Subcutaneous adipose tissue (tissue), 4 donors: ENCODE data around the gene ANKRD13D. TPM values are rescaled to one million over a fixed set of nuclear protein-coding genes. Genes with fewer than 3 reads are reported as not detected.

ENCODE experiments used
- total RNA-seq, 4 donors: library from RNA; depleted of rRNA; stranded (reverse); fragments of >200 nt; gene quantifications; one replicate each; pipeline ENCODE4 v1.1.0, GENCODE V29; 2016
- TF ChIP-seq, protein P1 (sequence below): fragments of 450-650 bp; IDR thresholded peaks from one replicate; pipeline ENCODE4 v1.5.1; 2016; ENCODE audit warnings: low read depth, mild to moderate bottlenecking, control low read depth, antibody characterized with exemption, moderate library complexity

The ANKRD13D gene
- total RNA-seq, 4 donors from 2014 or later, result 12.4 to 43.7 (median 31.4) TPM

DNA sequence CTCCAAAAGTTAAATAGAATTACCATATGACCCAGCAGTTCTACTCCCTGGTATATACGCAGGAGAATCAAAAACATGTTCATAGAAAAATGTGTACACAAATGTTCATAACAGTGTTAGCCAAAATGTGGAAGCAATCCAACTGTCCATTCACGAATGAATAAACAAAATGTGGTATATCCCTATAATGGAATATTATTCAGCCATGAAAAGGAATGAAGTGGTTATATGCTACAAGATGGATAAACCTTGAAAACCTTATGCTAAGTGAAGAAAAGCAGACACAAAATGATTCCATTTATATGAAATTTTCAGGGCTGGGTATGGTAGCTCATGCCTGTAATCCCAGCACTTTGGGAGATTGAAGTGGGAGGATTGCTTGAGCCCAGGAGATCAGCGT lies 48.2 kb downstream of the ANKRD13D start:
- TF ChIP-seq, protein P1, sequence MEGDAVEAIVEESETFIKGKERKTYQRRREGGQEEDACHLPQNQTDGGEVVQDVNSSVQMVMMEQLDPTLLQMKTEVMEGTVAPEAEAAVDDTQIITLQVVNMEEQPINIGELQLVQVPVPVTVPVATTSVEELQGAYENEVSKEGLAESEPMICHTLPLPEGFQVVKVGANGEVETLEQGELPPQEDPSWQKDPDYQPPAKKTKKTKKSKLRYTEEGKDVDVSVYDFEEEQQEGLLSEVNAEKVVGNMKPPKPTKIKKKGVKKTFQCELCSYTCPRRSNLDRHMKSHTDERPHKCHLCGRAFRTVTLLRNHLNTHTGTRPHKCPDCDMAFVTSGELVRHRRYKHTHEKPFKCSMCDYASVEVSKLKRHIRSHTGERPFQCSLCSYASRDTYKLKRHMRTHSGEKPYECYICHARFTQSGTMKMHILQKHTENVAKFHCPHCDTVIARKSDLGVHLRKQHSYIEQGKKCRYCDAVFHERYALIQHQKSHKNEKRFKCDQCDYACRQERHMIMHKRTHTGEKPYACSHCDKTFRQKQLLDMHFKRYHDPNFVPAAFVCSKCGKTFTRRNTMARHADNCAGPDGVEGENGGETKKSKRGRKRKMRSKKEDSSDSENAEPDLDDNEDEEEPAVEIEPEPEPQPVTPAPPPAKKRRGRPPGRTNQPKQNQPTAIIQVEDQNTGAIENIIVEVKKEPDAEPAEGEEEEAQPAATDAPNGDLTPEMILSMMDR, result no peak

DNA sequence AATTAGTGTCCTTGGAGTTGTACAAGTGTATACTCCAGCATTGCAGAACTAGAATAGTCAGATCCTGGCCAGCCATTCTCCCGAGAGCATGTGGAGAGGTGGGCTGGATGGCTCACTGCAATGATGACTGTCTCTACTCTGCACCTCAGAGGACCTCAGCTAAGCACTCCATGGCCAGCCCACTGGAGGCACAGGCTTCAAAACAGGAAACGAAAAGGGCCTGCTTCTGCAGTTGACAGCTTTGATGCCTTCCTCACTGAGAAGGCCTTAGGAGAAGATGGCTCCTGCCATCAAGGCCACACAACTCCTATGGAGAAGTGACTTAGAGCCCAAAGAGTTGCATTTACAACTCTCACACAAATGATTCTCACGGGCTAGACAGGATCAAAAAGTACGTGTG lies 55.2 kb downstream of the ANKRD13D start:
- TF ChIP-seq, protein P1, result no peak

DNA sequence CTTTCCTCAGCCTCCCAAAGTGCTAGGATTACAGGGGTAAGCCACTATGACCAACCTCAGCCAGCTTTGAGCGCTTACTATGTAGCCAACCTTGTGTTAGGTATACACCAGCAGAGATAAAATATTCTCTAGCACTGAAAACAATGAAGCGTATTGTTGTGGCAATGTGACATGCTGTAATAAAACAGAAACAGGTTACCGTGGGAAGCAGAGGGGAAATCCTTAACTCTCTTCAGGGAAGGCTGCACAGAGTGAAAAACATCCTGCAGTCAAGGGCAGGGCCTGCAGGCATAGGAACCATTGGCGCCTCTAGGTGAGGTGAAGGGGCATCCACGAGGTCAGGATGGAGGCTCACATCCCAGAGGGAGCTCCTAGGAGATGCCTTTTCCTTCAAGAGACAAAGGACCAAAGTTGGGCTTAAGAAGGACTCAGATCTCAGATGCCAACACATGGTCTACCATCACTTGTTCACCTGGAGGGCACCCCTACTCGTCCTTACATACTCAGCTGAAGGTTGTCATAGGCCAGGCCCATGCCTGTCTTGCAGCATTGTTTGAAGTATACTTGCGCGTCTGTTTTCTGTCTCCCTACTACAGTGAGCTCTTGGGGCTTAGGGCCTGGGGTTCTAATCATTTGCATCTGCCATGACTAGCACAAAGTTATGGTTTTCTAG lies 56.3 kb downstream of the ANKRD13D start:
- TF ChIP-seq, protein P1, result no peak

DNA sequence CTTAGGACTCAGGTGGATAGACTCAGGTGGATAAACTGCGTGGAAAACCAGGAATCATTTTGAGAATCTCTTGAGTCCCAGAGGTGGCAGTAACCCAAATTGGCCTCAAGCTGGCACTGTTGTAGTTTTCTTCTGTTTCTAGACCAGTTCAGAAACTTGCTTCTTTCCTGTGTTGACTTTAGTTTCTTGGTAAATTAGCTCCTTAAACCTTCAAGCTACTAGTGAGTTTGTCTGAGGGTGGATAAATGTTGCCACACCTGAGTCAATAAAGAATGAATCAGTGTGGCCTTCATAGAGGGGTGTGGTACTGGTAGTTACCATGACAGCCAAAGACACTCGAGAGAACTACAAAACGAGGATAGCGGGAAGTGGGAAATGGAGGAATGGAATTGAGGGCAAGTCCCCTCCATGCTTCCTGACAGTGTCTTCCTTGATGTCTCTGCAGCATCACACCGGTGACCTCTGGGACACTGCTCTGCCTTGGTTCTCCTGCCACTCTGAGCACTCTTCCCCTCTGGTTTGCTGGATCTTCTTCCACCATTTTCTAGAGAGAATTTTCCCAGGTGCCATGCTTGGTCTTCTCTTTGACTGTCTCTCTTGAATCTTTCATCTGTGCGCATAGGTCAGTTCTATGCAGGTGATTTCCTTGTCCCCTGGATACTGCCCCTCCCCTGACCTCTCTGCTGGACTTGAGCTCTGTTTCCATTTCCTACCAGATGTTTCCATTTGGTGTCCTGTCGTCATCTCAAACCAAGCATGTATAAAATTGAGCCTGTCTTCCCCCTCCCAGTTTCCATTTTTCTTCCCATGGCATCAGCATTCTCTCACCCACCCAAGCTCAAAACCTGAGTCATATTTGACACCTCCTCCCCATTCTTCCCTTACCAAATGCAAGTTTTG lies 57.1 kb downstream of the ANKRD13D start:
- TF ChIP-seq, protein P1, result no peak

DNA sequence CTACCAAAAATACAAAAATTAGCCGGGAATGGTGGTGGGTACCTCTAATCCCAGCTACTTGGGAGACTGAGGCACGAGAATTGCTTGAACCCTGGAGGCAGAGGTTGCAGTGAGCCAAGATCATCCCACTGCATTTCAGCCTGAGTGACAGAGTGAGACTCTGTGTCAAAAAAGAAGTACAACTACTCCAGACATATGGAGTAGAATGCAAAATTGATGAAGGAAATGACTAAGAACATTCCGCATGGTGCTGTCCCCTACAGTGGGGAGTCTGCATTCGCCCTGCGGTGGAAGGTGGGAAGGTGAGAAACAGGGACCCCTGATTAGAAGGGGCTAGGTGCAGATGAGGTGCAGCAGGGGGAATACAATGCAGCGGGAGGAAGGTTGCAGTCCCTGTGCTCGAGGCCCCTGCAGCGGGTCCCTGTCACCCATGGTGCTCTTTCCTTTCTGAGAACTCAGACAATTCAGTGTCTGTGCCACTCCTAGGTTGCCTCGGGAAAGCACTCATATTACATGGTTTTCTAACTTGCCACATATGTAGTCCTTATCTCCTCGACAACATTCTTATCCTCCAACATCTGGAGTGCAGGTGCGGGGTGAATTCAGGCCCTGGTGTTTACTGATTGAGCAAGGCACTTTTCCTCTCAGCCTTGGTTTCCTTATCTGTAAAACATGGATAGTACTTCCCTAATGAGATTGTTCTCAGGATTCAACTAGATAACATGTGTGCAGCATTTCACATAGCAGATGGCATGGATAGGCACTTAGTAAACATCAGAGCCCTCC lies 59.1 kb downstream of the ANKRD13D start:
- TF ChIP-seq, protein P1, result no peak

DNA sequence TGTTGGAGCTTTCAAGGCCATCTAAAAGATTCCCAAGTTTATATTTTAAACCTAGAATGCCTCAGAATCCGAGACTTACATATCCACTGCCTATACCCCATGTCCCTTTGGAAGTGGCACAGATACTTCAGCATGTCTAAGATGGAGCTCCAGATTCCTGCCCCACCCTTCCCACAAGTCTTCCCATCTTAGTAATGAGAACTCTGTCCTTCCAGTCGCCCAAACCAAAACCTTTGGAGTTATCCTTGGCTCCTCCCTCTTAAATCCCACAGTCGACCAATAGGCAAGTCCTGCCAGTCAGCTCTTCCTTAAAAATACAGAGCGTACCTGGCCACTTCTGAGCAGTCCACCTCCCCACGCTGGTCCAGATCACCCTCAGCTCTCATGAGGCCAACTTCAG lies 59.9 kb downstream of the ANKRD13D start:
- TF ChIP-seq, protein P1, result no peak

DNA sequence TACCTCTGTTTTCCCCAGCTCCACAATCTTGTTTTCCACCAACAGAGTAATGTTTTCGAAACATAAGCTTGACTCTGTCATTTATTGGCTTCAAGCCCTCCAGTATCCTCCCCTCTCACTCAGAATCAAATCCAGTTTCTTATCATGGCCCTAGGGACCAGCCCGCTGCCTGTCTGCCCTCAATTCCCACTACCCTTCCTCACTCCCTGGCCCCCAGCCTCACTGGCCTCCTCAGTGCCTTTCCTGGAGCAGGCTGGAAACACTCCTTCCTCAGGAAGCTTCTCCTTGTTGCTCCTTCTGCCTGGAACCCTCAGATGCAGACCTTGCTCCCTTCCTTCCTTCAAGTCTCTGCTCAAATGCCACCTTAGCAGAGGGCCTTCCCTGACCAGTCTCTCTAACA lies 60.4 kb downstream of the ANKRD13D start:
- TF ChIP-seq, protein P1, result no peak
